OCI-LY3 (cell line): ENCODE data around the gene RELB.

Source experiments
- H2AFZ ChIP-seq: fragments of 200-600, 300-600 bp; shearing (Covaris generic); 2 replicates; pipeline ENCODE4 v1.6.0; 2014; ENCODE audit warnings: antibody characterized with exemption, low read depth, low read length
- H3K27ac ChIP-seq: fragments of 200-600, 300-600 bp; sonication (generic); 2 replicates; pipeline ENCODE4 v1.5.1; 2014; ENCODE audit warnings: mild to moderate bottlenecking, low read length, moderate library complexity, mixed read lengths
- H3K27me3 ChIP-seq: fragments of 200-600, 300-600 bp; sonication (generic); 2 replicates; pipeline ENCODE4 v1.6.1; 2014; ENCODE audit warnings: low read depth, low read length, mixed read lengths
- H3K36me3 ChIP-seq: fragments of 200-600, 300-600 bp; sonication (generic); replicated peaks from 2 replicates; pipeline ENCODE3; 2014; ENCODE audit warnings: low read depth, low read length, mixed read lengths
- H3K4me1 ChIP-seq: fragments of 300-600, 200-600 bp; sonication (generic); 2 replicates; pipeline ENCODE4 v1.6.1; 2014; ENCODE audit warnings: low read length, mixed read lengths
- H3K4me2 ChIP-seq: fragments of 200-600, 300-600 bp; sonication (generic); 2 replicates; pipeline ENCODE4 v1.6.1; 2014; ENCODE audit warnings: low read length, mixed read lengths
- H3K4me3 ChIP-seq: fragments of 300-600, 200-600 bp; sonication (generic); 2 replicates; pipeline ENCODE4 v1.5.1; 2014; ENCODE audit warnings: antibody characterized with exemption, mild to moderate bottlenecking, low read length, moderate library complexity
- H3K79me2 ChIP-seq: fragments of 300-600, 200-600 bp; shearing (Covaris generic); 2 replicates; pipeline ENCODE4 v1.6.1; 2014; ENCODE audit warnings: mild to moderate bottlenecking, low read length, mixed read lengths
- H3K9ac ChIP-seq: fragments of 300-600, 200-600 bp; shearing (Covaris generic); 2 replicates; pipeline ENCODE4 v1.6.0; 2014; ENCODE audit warnings: mild to moderate bottlenecking, low read length, moderate library complexity
- H3K9me3 ChIP-seq: fragments of 200-600, 300-600 bp; shearing (Covaris generic); 2 replicates; pipeline ENCODE4 v1.6.1; 2014; ENCODE audit warnings: low read length, mixed read lengths; ENCODE audit not compliant: insufficient read depth
- H4K20me1 ChIP-seq: fragments of 200-600, 300-600 bp; sonication (generic); 2 replicates; pipeline ENCODE4 v1.6.1; 2016; ENCODE audit warnings: low read length, mixed read lengths; ENCODE audit not compliant: insufficient read depth
- CTCF ChIP-seq: fragments of 200-600, 300-600 bp; sonication (generic); IDR thresholded peaks from 2 replicates; pipeline ENCODE4 v1.5.1; 2014; ENCODE audit warnings: antibody characterized with exemption, low read length, low read depth
- EZH2phosphoT487 ChIP-seq: fragments of 200-600 bp; shearing (Covaris generic); IDR thresholded peaks from 2 replicates; pipeline ENCODE4 v1.6.1; 2018; ENCODE audit warnings: antibody characterized with exemption, mixed run types, low read depth

Gene RELB

GRCh38 chr19:45070861-45071544 is 69.7 kb downstream of the RELB start:
- no peak for TF ChIP-seq CTCF
- no peak for TF ChIP-seq EZH2phosphoT487
- no peaks in the 10 kb centered on the region for H3K27me3 ChIP-seq
- H3K4me1 ChIP-seq: peaks cover 10% of the 10 kb centered on the region
- H2AFZ ChIP-seq: no peak overlapping the region
- H3K9me3 ChIP-seq: no peaks in the 10 kb centered on the region
- H3K79me2 ChIP-seq: peaks cover 50% of the 10 kb centered on the region
- H3K9ac ChIP-seq: no peak overlapping the region
- no peak overlapping the region for H3K4me2 ChIP-seq
- H3K36me3 ChIP-seq: peaks cover 57% of the 10 kb centered on the region
- H4K20me1 ChIP-seq: peaks cover 31% of the 10 kb centered on the region
- H3K27ac ChIP-seq: no peak overlapping the region
- H3K4me3 ChIP-seq: no peak overlapping the region

GRCh38 chr19:45071545-45071938 is 70.3 kb downstream of the RELB start:
- Histone ChIP-seq H3K36me3 (peaks cover 56% of the 10 kb centered on the region), H4K20me1 (peaks cover 31% of the 10 kb centered on the region), H3K4me3 (no peak overlapping the region), H2AFZ (no peak overlapping the region), H3K27me3 (no peaks in the 10 kb centered on the region), H3K27ac (no peak overlapping the region), H3K4me1 (peaks cover 11% of the 10 kb centered on the region), H3K4me2 (no peak overlapping the region), H3K9ac (no peak overlapping the region), H3K9me3 (no peaks in the 10 kb centered on the region), H3K79me2 (peaks cover 55% of the 10 kb centered on the region)
- TF ChIP-seq EZH2phosphoT487: no peak
- no peak for TF ChIP-seq CTCF

GRCh38 chr19:45071969-45072790 is 70.9 kb downstream of the RELB start:
- Histone ChIP-seq H2AFZ (no peak overlapping the region), H3K9ac (no peak overlapping the region), H3K4me1 (peaks cover 17% of the 10 kb centered on the region), H3K4me3 (no peak overlapping the region), H3K79me2 (peaks cover 61% of the 10 kb centered on the region), H3K27ac (no peak overlapping the region), H4K20me1 (peaks cover 31% of the 10 kb centered on the region), H3K27me3 (no peaks in the 10 kb centered on the region), H3K36me3 (peaks cover 54% of the 10 kb centered on the region), H3K9me3 (no peaks in the 10 kb centered on the region), H3K4me2 (no peak overlapping the region)
- TF ChIP-seq CTCF (no peak), EZH2phosphoT487 (no peak)

- Histone ChIP-seq H3K79me2 (peaks cover 80% of the 10 kb centered on the region), H3K27me3 (no peaks in the 10 kb centered on the region), H3K9me3 (no peaks in the 10 kb centered on the region), H2AFZ (no peak overlapping the region), H3K9ac (peak overlapping the region; percentile 88), H3K4me2 (peak overlapping the region; percentile 92), H3K27ac (peak overlapping the region; percentile 92), H3K4me3 (peak overlapping the region; percentile 92), H3K4me1 (peaks cover 27% of the 10 kb centered on the region), H4K20me1 (peaks cover 31% of the 10 kb centered on the region), H3K36me3 (peaks cover 36% of the 10 kb centered on the region)
- TF ChIP-seq EZH2phosphoT487 (no peak), CTCF (no peak)
Observed at GRCh38 chr19:45074744-45075300, 73.6 kb downstream of the RELB start.
